HT1080 (cell line): ENCODE results near the gene MLH3. TPM values are rescaled to one million over a fixed set of nuclear protein-coding genes. Genes with fewer than 3 reads are reported as not detected.
A peak's percentile ranks its signal among the peaks of the same experiment; 100 is the strongest.

ENCODE experiments used
- DNase-seq: peaks from one replicate; pipeline ENCODE4 v3.0.0-alpha.2; 2015; ENCODE audit warnings: low read depth
- total RNA-seq: library from RNA; depleted of rRNA; stranded (reverse); fragments of >200 nt; shearing (Covaris generic); gene quantifications from 2 replicates; pipeline ENCODE4 v1.2.3, GENCODE V29; 2014

MLH3 gene
- total RNA-seq, 1 experiment from 2014 or later: 4.9 TPM

GRCh38 chr14:74985806-74986205 lies 65.5 kb downstream of the MLH3 start:
- DNase-seq: no peak

GRCh38 chr14:74985028-74985310 lies 66.3 kb downstream of the MLH3 start:
- DNase-seq: no peak

GRCh38 chr14:74984236-74985027 lies 66.8 kb downstream of the MLH3 start:
- DNase-seq: no peak

GRCh38 chr14:74983343-74983742 lies 67.9 kb downstream of the MLH3 start:
- no peak for DNase-seq

GRCh38 chr14:74982661-74983060 lies 68.6 kb downstream of the MLH3 start:
- DNase-seq: no peak

GRCh38 chr14:74981833-74982232 lies 69.4 kb downstream of the MLH3 start:
- no peak for DNase-seq

- DNase-seq: no peak
Observed at GRCh38 chr14:74981462-74981782, 69.8 kb downstream of the MLH3 start.

GRCh38 chr14:74980731-74981461 lies 70.4 kb downstream of the MLH3 start:
- peak; percentile 97 for DNase-seq

- peak; percentile 49 for DNase-seq
Observed at GRCh38 chr14:74980398-74980730, 70.9 kb downstream of the MLH3 start.

GRCh38 chr14:74979442-74980397 lies 71.5 kb downstream of the MLH3 start:
- peak; percentile 41 for DNase-seq

- DNase-seq: no peak
Observed at GRCh38 chr14:74979029-74979428, 72.2 kb downstream of the MLH3 start.

GRCh38 chr14:74978416-74978947 lies 72.8 kb downstream of the MLH3 start:
- DNase-seq: no peak

GRCh38 chr14:74977901-74978385 lies 73.3 kb downstream of the MLH3 start:
- no peak for DNase-seq

GRCh38 chr14:74977164-74977900 lies 73.9 kb downstream of the MLH3 start:
- no peak for DNase-seq

- no peak for DNase-seq
Observed at GRCh38 chr14:74976264-74977113, 74.8 kb downstream of the MLH3 start.

- no peak for DNase-seq
Observed at GRCh38 chr14:74975059-74975810, 76.0 kb downstream of the MLH3 start.

GRCh38 chr14:74974364-74975058 lies 76.8 kb downstream of the MLH3 start:
- no peak for DNase-seq

GRCh38 chr14:74973905-74974363 lies 77.3 kb downstream of the MLH3 start:
- no peak for DNase-seq
